ENCODE measurements around the gene UHRF1. TPM values are rescaled to one million over a fixed set of nuclear protein-coding genes. Genes with fewer than 3 reads are reported as not detected.
"Not testable (repeated sequence)": the region's sequence is repeated elsewhere in the genome, so short reads cannot be mapped to it uniquely, and the experiment has no call there.

The UHRF1 gene
- total RNA-seq: 1.9 TPM

- DNase-seq (ENCODE audit: low spot score): no peak
Observed at GRCh38 chr19:4909156-4909896, at the start of gene UHRF1. Gene UHRF1, plus strand, starts transcription at chr19:4909501. Its CDS starts 1,385 bp downstream, at chr19:4910886.

DNA sequence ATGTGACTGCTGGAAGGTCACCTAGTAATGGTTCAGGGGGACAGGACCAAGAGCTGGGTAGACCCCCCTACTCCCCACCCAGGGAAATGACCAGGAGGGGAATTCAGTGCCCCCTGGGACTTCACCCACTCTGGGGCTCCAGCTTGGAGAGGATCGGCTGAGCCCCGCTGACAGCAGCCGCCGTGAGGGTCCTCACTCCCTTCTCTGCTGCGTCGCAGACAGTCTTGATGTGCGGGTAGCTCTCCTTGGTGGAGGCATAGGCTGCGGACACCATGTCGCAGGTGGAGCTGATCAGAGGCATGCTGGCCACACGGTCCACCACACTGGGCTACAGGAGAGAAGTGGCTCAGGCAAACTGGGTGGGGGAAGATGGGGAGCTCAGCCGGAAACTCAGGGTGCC is 49.6 kb upstream of the UHRF1 start:
- DNase-seq (ENCODE audit: low spot score): no peak

GRCh38 chr19:4861147-4861546 is 48.2 kb upstream of the UHRF1 start:
- DNase-seq (ENCODE audit: low spot score): peak; percentile 67

DNA sequence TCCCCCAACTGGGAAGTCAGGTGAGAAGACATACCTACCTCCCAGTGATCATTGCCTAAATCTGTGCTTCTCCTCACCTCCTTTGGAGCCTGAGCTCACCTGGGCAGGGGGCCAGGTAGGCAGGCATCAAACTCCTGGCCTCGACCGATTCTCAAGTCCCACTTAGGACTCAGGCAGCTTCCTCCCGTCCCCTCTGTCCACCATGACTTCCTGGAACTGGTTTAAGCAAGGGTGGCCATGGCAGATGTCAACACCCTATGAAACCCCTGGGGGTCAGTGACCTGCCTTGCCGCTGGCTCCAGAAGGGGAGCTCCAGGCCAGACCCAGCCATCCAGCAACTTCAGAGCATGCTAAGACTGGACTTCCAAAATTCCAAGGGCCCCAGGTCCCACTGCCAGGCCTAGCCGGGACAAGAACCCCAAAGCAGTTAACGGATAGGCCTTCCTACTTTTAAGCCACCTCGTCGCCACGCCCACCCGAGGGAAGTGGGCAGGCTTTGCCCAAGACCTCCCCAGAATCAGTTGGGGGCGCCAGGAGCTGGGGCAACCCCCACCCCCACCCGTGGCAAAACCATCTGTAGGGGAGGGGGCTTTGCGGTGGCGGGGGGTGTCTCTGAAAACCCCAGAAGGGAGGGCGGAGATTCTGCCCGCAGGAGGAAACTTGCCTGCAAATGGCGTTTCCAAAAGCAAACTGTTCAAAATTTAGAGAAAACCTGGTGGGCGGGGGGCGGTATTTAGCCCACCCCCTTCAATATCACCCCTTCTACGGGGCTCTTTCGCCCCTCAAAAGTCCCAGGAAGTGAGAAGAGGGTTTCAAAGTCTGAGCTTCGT is 42.5 kb upstream of the UHRF1 start:
- peak; percentile 66 for DNase-seq (ENCODE audit: low spot score)

DNA sequence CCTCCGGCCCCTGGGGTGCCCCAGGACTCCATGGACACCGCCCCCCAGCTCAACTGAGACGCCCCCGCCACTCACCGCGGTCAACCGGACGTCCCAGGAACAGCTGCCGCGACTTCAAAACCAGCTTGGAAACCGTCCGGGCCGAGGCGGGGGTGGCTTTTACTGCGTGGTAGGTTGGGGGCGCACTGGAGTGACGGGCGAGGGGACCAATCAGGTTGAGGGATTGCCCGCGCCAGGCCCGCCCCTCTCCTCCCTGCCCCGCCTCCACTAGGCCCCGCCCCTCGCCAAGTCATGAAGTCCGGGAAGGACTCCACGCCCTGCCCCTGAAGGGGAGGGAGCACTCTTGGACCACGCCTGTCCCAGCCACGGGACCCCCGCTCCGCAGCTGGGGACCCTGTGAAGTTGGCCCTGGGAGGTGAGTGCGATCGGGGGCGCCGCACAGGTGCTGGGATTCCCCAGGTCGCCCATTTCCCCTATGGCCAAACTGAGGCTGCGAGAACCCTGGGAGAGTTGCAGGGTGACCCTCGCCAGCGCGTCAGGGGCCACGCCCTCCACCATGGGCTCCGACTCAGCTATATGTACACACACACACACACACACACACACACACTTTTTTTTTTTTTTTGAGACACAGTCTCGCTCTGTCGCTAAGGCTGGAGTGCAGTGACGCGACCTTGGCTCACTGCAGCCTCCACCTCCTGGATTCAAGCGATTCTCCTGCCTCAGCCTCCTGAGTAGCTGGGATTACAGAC is 41.6 kb upstream of the UHRF1 start, which contains the start of gene PLIN3:
TSS of gene PLIN3 (minus strand) at position 134 of the 752 bp plus-strand sequence. CDS start 6,273 bp downstream, outside the sequence.
- peak; percentile 98 for DNase-seq (ENCODE audit: low spot score)

DNA sequence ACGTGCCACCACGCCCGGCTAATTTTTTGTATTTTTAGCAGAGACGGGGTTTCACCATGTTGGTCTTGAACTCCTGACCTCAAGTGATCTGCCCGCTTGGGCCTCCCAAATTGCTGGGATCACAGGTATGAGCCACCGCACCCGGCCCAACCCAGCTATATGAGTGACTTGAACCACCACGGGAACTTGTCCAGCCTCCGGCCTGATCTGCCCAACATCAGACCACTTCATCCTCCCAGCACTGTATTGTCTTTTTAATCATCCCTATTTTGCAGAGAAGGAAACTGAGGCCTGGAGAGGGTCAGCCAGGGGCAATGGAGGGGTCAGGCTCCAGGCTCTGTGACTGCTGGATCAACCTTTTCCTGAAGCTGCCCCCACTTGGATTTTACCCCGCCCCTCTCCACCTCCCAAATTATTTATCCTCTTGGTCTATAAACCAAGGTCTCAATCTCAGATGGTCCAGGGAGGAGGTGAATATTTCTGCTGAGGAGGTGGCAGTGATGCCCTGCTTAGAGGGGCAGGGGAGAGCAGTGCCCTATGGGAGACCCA is 40.9 kb upstream of the UHRF1 start:
- no peak for DNase-seq (ENCODE audit: low spot score)

GRCh38 chr19:4870025-4870700 is 39.1 kb upstream of the UHRF1 start:
- peak; percentile 50 for DNase-seq (ENCODE audit: low spot score)

DNA sequence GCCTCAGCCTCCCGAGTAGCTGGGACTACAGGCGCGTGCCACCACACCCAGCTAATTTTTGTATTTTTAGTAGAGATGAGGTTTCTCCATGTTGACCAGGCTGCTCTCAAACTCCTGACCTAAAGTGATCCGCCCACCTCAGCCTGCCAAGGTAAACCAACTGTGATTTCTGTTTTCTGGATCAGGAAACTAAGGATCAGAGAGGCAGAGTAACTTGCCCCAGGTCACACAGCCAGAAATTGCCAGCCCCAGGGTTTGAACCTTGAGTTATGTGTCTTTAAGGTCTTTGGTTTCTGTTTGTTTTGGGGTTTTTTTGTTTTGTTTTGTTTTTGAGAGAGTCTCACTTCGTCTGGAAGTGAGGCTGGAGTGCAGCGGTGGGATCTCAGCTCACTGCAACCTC is 37.6 kb upstream of the UHRF1 start:
- DNase-seq (ENCODE audit: low spot score): no peak

- DNase-seq (ENCODE audit: low spot score): no peak
Observed at GRCh38 chr19:4873930-4874329, 35.4 kb upstream of the UHRF1 start.

GRCh38 chr19:4877753-4878490 is 31.4 kb upstream of the UHRF1 start:
- peak; percentile 56 for DNase-seq (ENCODE audit: low spot score)

DNA sequence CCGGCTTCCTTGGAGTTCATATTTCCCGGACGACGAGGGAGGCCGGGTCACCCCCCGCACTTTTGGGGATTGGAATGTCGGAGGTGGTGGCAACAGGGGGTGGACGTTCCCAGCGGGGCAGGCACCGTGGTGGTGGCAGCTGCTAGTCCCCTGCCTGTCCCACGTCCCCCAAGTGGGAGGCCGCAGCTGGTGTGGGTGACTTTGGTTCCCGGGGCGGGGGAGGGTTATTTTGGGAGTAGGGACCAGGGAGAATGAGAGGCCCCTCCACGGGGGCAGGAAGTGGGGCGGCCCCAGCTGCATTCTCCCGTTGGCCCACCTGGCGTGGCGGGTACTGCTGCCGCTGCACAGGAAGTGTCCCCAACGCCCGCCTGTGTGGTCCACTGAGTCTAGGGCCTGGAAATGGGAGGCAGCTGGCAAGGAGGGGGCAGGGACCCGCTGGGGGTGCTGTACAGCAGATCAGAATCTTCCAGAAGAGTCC is 30.8 kb upstream of the UHRF1 start:
- DNase-seq (ENCODE audit: low spot score): no peak

DNA sequence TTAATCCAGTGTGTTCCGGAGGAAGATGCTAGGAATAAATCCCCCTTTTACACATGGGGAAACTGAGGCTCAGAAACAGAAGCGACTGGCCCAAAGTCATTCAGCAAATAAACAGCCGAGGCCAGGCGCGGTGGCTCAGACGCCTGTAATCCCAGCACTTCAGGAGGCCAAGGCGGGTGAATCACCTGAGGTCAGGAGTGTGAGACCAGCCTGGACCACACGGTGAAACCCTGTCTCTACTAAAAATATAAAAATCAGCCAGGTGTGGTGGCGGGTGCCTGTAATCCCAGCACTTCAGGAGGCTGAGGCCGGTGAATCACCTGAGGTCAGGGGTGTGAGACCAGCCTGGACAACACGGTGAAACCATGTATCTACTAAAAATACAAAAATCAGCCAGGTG is 30.3 kb upstream of the UHRF1 start:
- no peak for DNase-seq (ENCODE audit: low spot score)

DNA sequence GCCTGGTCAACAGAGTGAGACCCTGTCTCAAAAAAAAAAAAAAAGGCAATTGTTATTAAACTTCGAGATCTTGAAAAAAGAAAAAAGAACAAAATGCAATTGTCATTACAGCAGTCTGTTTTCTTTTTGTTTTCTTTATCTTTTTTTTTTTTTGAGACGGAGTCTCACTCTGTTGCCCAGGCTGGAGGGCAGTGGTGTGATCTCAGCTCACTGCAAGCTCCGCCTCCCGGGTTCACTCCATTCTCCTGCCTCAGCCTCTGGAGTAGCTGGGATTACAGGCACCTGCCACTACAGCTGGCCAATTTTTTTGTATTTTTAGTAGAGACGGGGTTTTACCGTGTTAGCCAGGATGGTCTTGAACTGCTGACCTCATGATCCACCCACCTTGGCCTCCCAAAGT is 26.4 kb upstream of the UHRF1 start:
- not testable (repeated sequence) for DNase-seq (ENCODE audit: low spot score)

GRCh38 chr19:4884993-4885392 is 24.3 kb upstream of the UHRF1 start:
- not testable (repeated sequence) for DNase-seq (ENCODE audit: low spot score)

GRCh38 chr19:4887803-4888202 is 21.5 kb upstream of the UHRF1 start:
- not testable (repeated sequence) for DNase-seq (ENCODE audit: low spot score)

GRCh38 chr19:4889034-4889815 is 20.1 kb upstream of the UHRF1 start:
- DNase-seq (ENCODE audit: low spot score): no peak

- DNase-seq (ENCODE audit: low spot score): no peak
Observed at GRCh38 chr19:4891066-4891465, 18.2 kb upstream of the UHRF1 start.

DNA sequence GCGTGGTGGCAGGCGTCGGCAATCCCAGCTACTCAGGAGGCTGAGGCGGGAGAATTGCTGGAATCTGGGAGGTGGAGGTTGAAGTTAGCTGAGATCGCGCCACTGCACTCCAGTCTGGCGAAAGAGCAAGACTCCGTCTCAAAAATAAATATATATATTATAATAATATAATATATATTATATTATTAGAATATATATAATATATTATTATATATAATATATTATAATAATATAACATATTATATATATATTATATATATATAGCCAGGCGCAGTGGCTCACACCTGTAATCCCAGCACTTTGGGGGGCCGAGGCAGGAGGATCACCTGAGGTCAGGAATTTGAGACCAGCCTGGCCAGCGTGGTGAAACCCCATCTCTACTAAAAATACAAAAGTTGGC is 16.3 kb upstream of the UHRF1 start:
- DNase-seq (ENCODE audit: low spot score): not testable (repeated sequence)

DNA sequence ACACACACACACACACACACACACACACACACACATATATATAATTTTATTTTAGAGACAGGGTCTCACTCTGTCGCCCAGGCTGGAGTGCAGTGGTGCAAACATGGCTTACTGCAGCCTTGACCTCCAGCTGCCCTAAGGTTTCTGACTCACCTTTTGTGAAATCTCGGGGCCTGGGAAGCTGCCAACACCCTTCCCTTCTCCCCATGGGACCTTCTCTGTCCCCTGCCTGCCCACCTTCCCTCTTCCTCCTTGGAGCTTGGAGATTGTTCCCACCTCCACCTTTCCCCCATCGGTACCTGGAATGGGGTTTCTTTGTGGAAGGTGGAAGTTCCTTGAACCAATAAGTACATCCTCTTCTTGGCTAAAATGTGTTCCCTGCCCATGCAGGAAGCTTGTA is 12.9 kb upstream of the UHRF1 start:
- DNase-seq (ENCODE audit: low spot score): no peak

DNA sequence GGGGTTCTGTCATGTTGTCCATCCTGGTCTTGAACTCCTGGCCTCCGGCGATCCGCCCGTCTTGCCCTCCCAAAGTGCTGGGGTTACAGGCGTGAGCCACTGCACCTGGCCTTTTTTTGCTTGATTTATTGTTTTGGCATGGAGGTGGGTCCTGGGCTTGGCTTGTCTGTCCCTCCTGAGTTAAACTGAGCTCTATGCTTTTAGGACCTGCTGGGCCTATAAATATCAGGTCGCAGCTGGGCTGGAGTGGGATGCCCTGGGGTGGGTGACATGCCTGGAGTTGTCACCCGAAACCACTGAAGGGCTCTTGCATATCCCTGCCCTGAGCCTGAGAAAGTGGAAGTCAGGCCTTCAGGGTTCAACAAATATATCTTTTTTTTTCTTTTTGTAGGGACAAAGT is 12.2 kb upstream of the UHRF1 start:
- no peak for DNase-seq (ENCODE audit: low spot score)

Data from ureter (tissue), 1 donor.